B cell (primary cell): Measurements from ENCODE around the gene ASTN2. TPM values are rescaled to one million over a fixed set of nuclear protein-coding genes. Genes with fewer than 3 reads are reported as not detected.

Experiments used
- ATAC-seq: fragments of 200-7000 bp; cut with Tn5 transposase; one replicate; pipeline ENCODE4 v1.10.0; 2021; ENCODE audit warnings: low read depth, mild to moderate bottlenecking, moderate number of reproducible peaks, moderate library complexity
- CTCF ChIA-PET: fragments of 350-600 bp; sonication (Branson Sonifier 250); formaldehyde crosslinking; loops from one replicate; lab custom pipeline; 2021; ENCODE audit warnings: antibody characterized with exemption, inconsistent platforms; lab: Charles Lee
- POLR2A ChIA-PET: fragments of 350-600 bp; sonication (Branson Sonifier 250); formaldehyde crosslinking; loops from one replicate; lab custom pipeline; 2021; ENCODE audit warnings: antibody characterized with exemption; lab: Charles Lee
- DNase-seq: peaks from one replicate; pipeline ENCODE4 v3.0.0; 2013
- H2AFZ ChIP-seq: 2 replicates; pipeline ENCODE4 v1.6.1; 2012; ENCODE audit warnings: mild to moderate bottlenecking, low read depth, low read length; ENCODE audit not compliant: insufficient read depth, poor library complexity, severe bottlenecking
- H3K27ac ChIP-seq, 2 donors: 1 replicate in 1 of 2; 2 replicates in 1 of 2; pipeline ENCODE4 v1.5.1; 2012 to 2013; ENCODE audit warnings: low read length in 2 of 2, mild to moderate bottlenecking in 2 of 2, moderate library complexity in 1 of 2
- H3K27me3 ChIP-seq, 4 experiments: fragments of 200-600 bp in 1 of 4; sonication (generic) in 1 of 4; replicated peaks in 1 of 4; 1 replicate in 2 of 4; 2 replicates in 2 of 4; pipeline versions ENCODE4 v1.6.1 to v1.7.0; 2013 to 2016; ENCODE audit warnings: low read length in 3 of 4, mild to moderate bottlenecking in 2 of 4, mixed read lengths in 1 of 4, moderate library complexity in 1 of 4; ENCODE audit not compliant: insufficient read depth in 4 of 4, control insufficient read depth in 3 of 4; ENCODE audit errors: control extremely low read depth in 1 of 4
- H3K36me3 ChIP-seq, 2 experiments: replicated peaks in 1 of 2; 1 replicate in 1 of 2; 2 replicates in 1 of 2; pipeline versions ENCODE4 v1.6.1 to v1.7.1; 2013; ENCODE audit warnings: low read length in 1 of 2; ENCODE audit not compliant: insufficient read depth in 2 of 2, control insufficient read depth in 1 of 2; ENCODE audit errors: control extremely low read depth in 1 of 2, extremely low read depth in 1 of 2
- H3K4me1 ChIP-seq, 2 donors: fragments of 200-600 bp in 1 of 2; sonication (generic) in 1 of 2; 1 replicate in 1 of 2; 2 replicates in 1 of 2; pipeline versions ENCODE4 v1.5.1 to v1.6.1; 2013 to 2017; ENCODE audit warnings: low read length in 2 of 2; ENCODE audit not compliant: control insufficient read depth in 2 of 2, insufficient read depth in 2 of 2
- H3K4me2 ChIP-seq: replicated peaks from 2 replicates; pipeline ENCODE3; 2012; ENCODE audit warnings: mild to moderate bottlenecking, low read depth, low read length; ENCODE audit not compliant: poor library complexity, severe bottlenecking
- H3K4me3 ChIP-seq, 5 experiments: fragments of 200-600 bp in 1 of 5; sonication (generic) in 1 of 5; 1 replicate in 3 of 5; 2 replicates in 2 of 5; pipeline versions ENCODE4 v1.5.1 to v1.7.0; 2011 to 2016; ENCODE audit warnings: low read length in 4 of 5, mild to moderate bottlenecking in 4 of 5, low read depth in 2 of 5, control low read depth in 1 of 5, moderate library complexity in 1 of 5; ENCODE audit not compliant: insufficient read depth in 1 of 5; ENCODE audit errors: control extremely low read depth in 1 of 5, extremely low read depth in 1 of 5
- H3K79me2 ChIP-seq: fragments of 200-600 bp; sonication (generic); one replicate; pipeline ENCODE4 v1.6.0; 2016; ENCODE audit warnings: low read length; ENCODE audit not compliant: control insufficient read depth, insufficient read depth
- H3K9ac ChIP-seq: fragments of 200-600 bp; sonication (generic); 2 replicates; pipeline ENCODE4 v1.6.1; 2017; ENCODE audit warnings: mild to moderate bottlenecking, low read length, moderate library complexity
- H3K9me3 ChIP-seq, 3 donors: one replicate each; pipeline versions ENCODE4 v1.6.1 to v1.7.1; 2013; ENCODE audit warnings: low read length in 2 of 3; ENCODE audit not compliant: control insufficient read depth in 2 of 3, insufficient read depth in 1 of 3; ENCODE audit errors: control extremely low read depth in 1 of 3
- H4K20me1 ChIP-seq: 2 replicates; pipeline ENCODE4 v1.6.0; 2012; ENCODE audit warnings: mild to moderate bottlenecking, low read length; ENCODE audit not compliant: insufficient read depth, control insufficient read depth, poor library complexity, severe bottlenecking
- H3K27ac Mint-ChIP-seq: one replicate; pipeline ENCODE4 v1.8.0; 2021; ENCODE audit warnings: mixed read lengths
- H3K27me3 Mint-ChIP-seq: one replicate; pipeline ENCODE4 v1.8.0; 2021; ENCODE audit warnings: mixed read lengths
- H3K4me1 Mint-ChIP-seq: one replicate; pipeline ENCODE4 v1.8.0; 2021; ENCODE audit warnings: mixed read lengths
- H3K4me3 Mint-ChIP-seq: one replicate; pipeline ENCODE4 v1.8.0; 2021; ENCODE audit warnings: mixed read lengths
- H3K9me3 Mint-ChIP-seq: one replicate; pipeline ENCODE4 v1.8.0; 2022; ENCODE audit warnings: mixed read lengths; ENCODE audit not compliant: insufficient read depth
- CTCF ChIP-seq: fragments of 200-600 bp; IDR thresholded peaks from one replicate; pipeline ENCODE4 v1.8.0; 2022; ENCODE audit warnings: antibody characterized with exemption, mild to moderate bottlenecking
- EZH2 ChIP-seq: IDR thresholded peaks from 2 replicates; pipeline ENCODE4 v1.6.1; 2012; ENCODE audit warnings: borderline replicate concordance, low read depth, mild to moderate bottlenecking, moderate library complexity, low read length; ENCODE audit not compliant: insufficient read depth, poor library complexity, severe bottlenecking
- WGBS: methylation state at CpG from one replicate; pipeline ENCODE4 v1.1.5; 2013; ENCODE audit warnings: missing lambda C conversion rate; ENCODE audit not compliant: insufficient coverage; 5-methylcytosine and 5-hydroxymethylcytosine counted together
- intact Hi-C: fragments of 100-400 bp; cut with micrococcal nuclease; formaldehyde crosslinking; loops from one replicate; pipeline ENCODE4 v1.10.0; 2022
- polyA plus RNA-seq: library from polyadenylated mRNA; depleted of rRNA; stranded (reverse); fragments of >200 nt; gene quantifications from 2 replicates; pipeline ENCODE4 v1.2.3, GENCODE V29; 2012
- total RNA-seq, 2 donors: library from RNA; stranded (reverse); fragments of 120-200 nt in 1 of 2; gene quantifications; 1 replicate in 1 of 2; 2 replicates in 1 of 2; pipeline versions ENCODE4 v1.2.3 to v1.2.4, GENCODE V29; 2013 to 2022

ASTN2 gene
- total and polyA plus RNA-seq, 2 donors (not counting 1 experiment from before 2014, with no cell fraction given), result 1.2 to 3.6 TPM

GRCh38 chr9:116821633-116822229 lies 593.1 kb downstream of the ASTN2 start:
- Histone ChIP-seq H3K9me3 (no peaks in the 10 kb centered on the region), H3K27ac (no peak overlapping the region), H3K4me3 (no peak overlapping the region), H3K79me2 (no peaks in the 10 kb centered on the region), H4K20me1 (no peaks in the 10 kb centered on the region), H3K9ac (no peak overlapping the region), H3K36me3 (no peaks in the 10 kb centered on the region), H2AFZ (no peak overlapping the region), H3K4me1 (no peaks in the 10 kb centered on the region), H3K4me2 (no peak overlapping the region), H3K27me3 (no peaks in the 10 kb centered on the region)
- Mint-ChIP-seq H3K27ac (no peak overlapping the region), H3K27me3 (no peaks in the 10 kb centered on the region), H3K9me3 (no peaks in the 10 kb centered on the region), H3K4me3 (no peak overlapping the region), H3K4me1 (no peaks in the 10 kb centered on the region)
- no peak for DNase-seq
- ChIA-PET CTCF (no interaction called here), POLR2A (no interaction called here)
- 100% methylated on average over 1 of the region's 6 CpGs for WGBS
- TF ChIP-seq EZH2, result no peak
- no peak for TF ChIP-seq CTCF
- ATAC-seq, result no peak
- intact Hi-C loops, result no loop called here

- Histone ChIP-seq H3K4me2 (no peak overlapping the region), H4K20me1 (no peaks in the 10 kb centered on the region), H2AFZ (no peak overlapping the region), H3K36me3 (no peaks in the 10 kb centered on the region), H3K4me3 (no peak overlapping the region), H3K27ac (no peak overlapping the region), H3K79me2 (no peaks in the 10 kb centered on the region), H3K27me3 (no peaks in the 10 kb centered on the region), H3K4me1 (no peaks in the 10 kb centered on the region), H3K9ac (no peak overlapping the region), H3K9me3 (no peaks in the 10 kb centered on the region)
- ChIA-PET POLR2A (no interaction called here), CTCF (no interaction called here)
- Mint-ChIP-seq H3K27ac (no peak overlapping the region), H3K4me1 (no peaks in the 10 kb centered on the region), H3K9me3 (no peaks in the 10 kb centered on the region), H3K27me3 (peaks cover 3% of the 10 kb centered on the region), H3K4me3 (no peak overlapping the region)
- WGBS, result no CpG with 5 or more reads among the region's 1 CpG
- no peak for DNase-seq
- intact Hi-C loops, result no loop called here
- ATAC-seq, result no peak
- no peak for TF ChIP-seq EZH2
- no peak for TF ChIP-seq CTCF
Measured at GRCh38 chr9:116819116-116819515, 595.7 kb downstream of the ASTN2 start.
